D721Med (cell line): ENCODE data around the gene DENND2D.

Experiments
- DNase-seq: peaks from one replicate; pipeline ENCODE4 v3.0.0; 2011; ENCODE audit warnings: low spot score; ENCODE audit not compliant: insufficient read length
- FAIRE-seq: peaks from 2 replicates; lab custom pipeline; 2011; peaks lifted over from hg19 to GRCh38; lab: Jason Lieb, UNC
- CTCF ChIP-seq: IDR thresholded peaks from 2 replicates; pipeline ENCODE4 v1.5.1; 2012; ENCODE audit warnings: mild to moderate bottlenecking, control low read depth; ENCODE audit not compliant: insufficient read depth; ENCODE audit errors: missing control alignments

Gene DENND2D

GRCh38 chr1:111175349-111175748 lies 25.1 kb downstream of the DENND2D start:
- no peak for TF ChIP-seq CTCF
- FAIRE-seq (no peak), DNase-seq (no peak)

- FAIRE-seq, result no peak
- no peak for TF ChIP-seq CTCF
These were observed 26.4 kb downstream of the DENND2D start for GRCh38 chr1:111174070-111174469.

GRCh38 chr1:111172463-111172862 lies 28.0 kb downstream of the DENND2D start:
- no peak for TF ChIP-seq CTCF
- FAIRE-seq (no peak), DNase-seq (no peak)

More at GRCh38 chr1:111174070-111174469, 26.4 kb downstream of the DENND2D start:
- no peak for DNase-seq

- TF ChIP-seq CTCF, result no peak
- no peak for FAIRE-seq
- no peak for DNase-seq
These were observed 36.3 kb downstream of the DENND2D start for GRCh38 chr1:111164151-111164550.

GRCh38 chr1:111163363-111163762 lies 37.1 kb downstream of the DENND2D start:
- DNase-seq (no peak), FAIRE-seq (no peak)
- TF ChIP-seq CTCF, result no peak

GRCh38 chr1:111162488-111162880 lies 38.0 kb downstream of the DENND2D start:
- DNase-seq (no peak), FAIRE-seq (no peak)
- TF ChIP-seq CTCF, result no peak

GRCh38 chr1:111161843-111162487 lies 38.5 kb downstream of the DENND2D start:
- DNase-seq, result no peak
- TF ChIP-seq CTCF, result no peak
- peak; percentile 32 for FAIRE-seq
